GM19240 (cell line): Measurements from ENCODE around the gene FAM174A.
"Not testable (repeated sequence)": the region's sequence is repeated elsewhere in the genome, so short reads cannot be mapped to it uniquely, and the experiment has no call there.

Experiments
- DNase-seq: peaks from one replicate; pipeline ENCODE4 v3.0.0; 2011; ENCODE audit warnings: low spot score; ENCODE audit not compliant: insufficient read length

Gene FAM174A

GRCh38 chr5:100575815-100576214, 40.6 kb downstream of the FAM174A start:
- no peak for DNase-seq

GRCh38 chr5:100576217-100576751, 41.1 kb downstream of the FAM174A start:
- no peak for DNase-seq

GRCh38 chr5:100577506-100577905, 42.3 kb downstream of the FAM174A start:
- DNase-seq, result no peak

GRCh38 chr5:100584069-100584468, 48.9 kb downstream of the FAM174A start:
- DNase-seq, result peak; percentile 1

- DNase-seq, result no peak
Measured at GRCh38 chr5:100584889-100585288, 49.7 kb downstream of the FAM174A start.

- DNase-seq, result no peak
Measured at GRCh38 chr5:100590867-100591266, 55.7 kb downstream of the FAM174A start.

GRCh38 chr5:100595152-100595811, 60.1 kb downstream of the FAM174A start:
- no peak for DNase-seq

- DNase-seq, result no peak
Measured at GRCh38 chr5:100595812-100596173, 60.6 kb downstream of the FAM174A start.

- DNase-seq, result no peak
Measured at GRCh38 chr5:100598446-100598845, 63.3 kb downstream of the FAM174A start.

- DNase-seq, result no peak
Measured at GRCh38 chr5:100600298-100600994, 65.3 kb downstream of the FAM174A start.

GRCh38 chr5:100603141-100603540, 68.0 kb downstream of the FAM174A start:
- no peak for DNase-seq

GRCh38 chr5:100604021-100604420, 68.8 kb downstream of the FAM174A start:
- not testable (repeated sequence) for DNase-seq

- no peak for DNase-seq
Measured at GRCh38 chr5:100609594-100609993, 74.4 kb downstream of the FAM174A start.

- no peak for DNase-seq
Measured at GRCh38 chr5:100614308-100614707, 79.1 kb downstream of the FAM174A start.

- no peak for DNase-seq
Measured at GRCh38 chr5:100615362-100615761, 80.2 kb downstream of the FAM174A start.

GRCh38 chr5:100616291-100616690, 81.1 kb downstream of the FAM174A start:
- no peak for DNase-seq

GRCh38 chr5:100616981-100617380, 81.8 kb downstream of the FAM174A start:
- no peak for DNase-seq

- no peak for DNase-seq
Measured at GRCh38 chr5:100623719-100624118, 88.5 kb downstream of the FAM174A start.

GRCh38 chr5:100634937-100635534, 99.9 kb downstream of the FAM174A start:
- no peak for DNase-seq
